Measurements from ENCODE around the gene LPIN1.
A peak's percentile ranks its signal among the peaks of the same experiment; 100 is the strongest.
"Not testable (repeated sequence)": the region's sequence is repeated elsewhere in the genome, so short reads cannot be mapped to it uniquely, and the experiment has no call there.

The LPIN1 gene

DNA sequence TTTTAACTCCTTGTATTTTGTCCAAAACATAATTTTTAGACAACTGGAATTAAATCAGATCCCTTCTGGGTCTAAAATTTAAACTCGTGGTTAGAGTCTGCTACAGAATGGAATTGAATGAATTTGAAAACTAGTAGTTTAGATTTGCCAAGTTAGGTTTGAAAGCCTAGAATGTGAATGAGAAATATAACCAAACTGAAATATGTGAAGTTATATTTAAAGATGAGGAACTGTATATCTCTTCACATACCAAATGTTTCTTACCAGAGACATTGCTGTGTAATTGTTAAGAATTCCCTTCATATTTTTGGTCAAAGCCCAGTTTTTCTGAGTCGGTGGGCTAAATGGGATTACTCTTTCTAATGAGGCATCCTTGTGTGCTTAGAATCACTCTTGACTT is 74.2 kb downstream of the LPIN1 start:
- WGBS (ENCODE audit: insufficient coverage, insufficient read length): no CpG with 5 or more reads among the region's 2 CpGs
- no peaks in the 10 kb centered on the region for H3K27me3 ChIP-seq (ENCODE audit: control insufficient read depth, insufficient read depth, low read length)
- 0 out of 2 replicates have a peak, but pooled peaks cover 1% of the 10 kb centered on the region for H3K4me1 ChIP-seq (ENCODE audit: control insufficient read depth, insufficient read depth, low read length)
- peaks cover 8% of the 10 kb centered on the region for H3K36me3 ChIP-seq (ENCODE audit: control insufficient read depth, insufficient read depth, low read length)
- no peak overlapping the region for H3K27ac ChIP-seq (ENCODE audit: low read length)
- H3K4me3 ChIP-seq (ENCODE audit: low read length): no peak overlapping the region
- DNase-seq (ENCODE audit: low read depth, low spot score): no peak
- H3K9me3 ChIP-seq (ENCODE audit: control insufficient read depth, insufficient read depth, low read length): no peaks in the 10 kb centered on the region

- WGBS (ENCODE audit: insufficient coverage, insufficient read length): no CpG with 5 or more reads among the region's 3 CpGs
- no peak for DNase-seq (ENCODE audit: low read depth, low spot score)
- Histone ChIP-seq H3K9me3 (ENCODE audit: control insufficient read depth, insufficient read depth, low read length) (no peaks in the 10 kb centered on the region), H3K36me3 (ENCODE audit: control insufficient read depth, insufficient read depth, low read length) (peaks cover 9% of the 10 kb centered on the region), H3K4me3 (ENCODE audit: low read length) (no peak overlapping the region), H3K4me1 (ENCODE audit: control insufficient read depth, insufficient read depth, low read length) (0 out of 2 replicates have a peak, but pooled peaks cover 1% of the 10 kb centered on the region), H3K27me3 (ENCODE audit: control insufficient read depth, insufficient read depth, low read length) (no peaks in the 10 kb centered on the region), H3K27ac (ENCODE audit: low read length) (no peak overlapping the region)
These were observed 75.3 kb downstream of the LPIN1 start for GRCh38 chr2:11821705-11822104.

DNA sequence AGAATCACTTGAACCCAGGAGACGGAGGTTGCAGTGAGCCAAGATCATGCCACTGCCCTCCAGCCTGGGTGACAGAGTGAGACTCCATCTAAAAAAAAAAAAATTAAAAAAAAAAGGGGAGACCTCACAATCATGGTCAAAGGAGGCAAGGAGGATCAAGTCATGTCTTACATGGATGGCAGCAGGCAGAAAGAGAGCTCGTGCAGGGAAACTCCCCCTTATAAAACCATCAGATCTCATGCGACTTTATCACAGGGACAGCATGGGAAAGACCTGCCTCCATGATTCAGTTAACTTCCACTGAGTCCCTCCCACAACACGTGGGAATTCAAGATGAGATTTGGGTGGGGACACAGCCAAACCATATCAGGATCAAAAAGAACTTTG is 75.9 kb downstream of the LPIN1 start:
- not testable (repeated sequence) for H3K27me3 ChIP-seq (ENCODE audit: control insufficient read depth, insufficient read depth, low read length); DNase-seq (ENCODE audit: low read depth, low spot score); H3K4me3 ChIP-seq (ENCODE audit: low read length); H3K4me1 ChIP-seq (ENCODE audit: control insufficient read depth, insufficient read depth, low read length); H3K27ac ChIP-seq (ENCODE audit: low read length); H3K9me3 ChIP-seq (ENCODE audit: control insufficient read depth, insufficient read depth, low read length)
- WGBS (ENCODE audit: insufficient coverage, insufficient read length): no CpG with 5 or more reads among the region's 4 CpGs
- peaks cover 11% of the 10 kb centered on the region for H3K36me3 ChIP-seq (ENCODE audit: control insufficient read depth, insufficient read depth, low read length)

GRCh38 chr2:11822746-11823451 is 76.5 kb downstream of the LPIN1 start:
- Histone ChIP-seq H3K27ac (ENCODE audit: low read length) (no peak overlapping the region), H3K4me3 (ENCODE audit: low read length) (no peak overlapping the region), H3K27me3 (ENCODE audit: control insufficient read depth, insufficient read depth, low read length) (no peaks in the 10 kb centered on the region), H3K9me3 (ENCODE audit: control insufficient read depth, insufficient read depth, low read length) (no peaks in the 10 kb centered on the region), H3K36me3 (ENCODE audit: control insufficient read depth, insufficient read depth, low read length) (peaks cover 11% of the 10 kb centered on the region), H3K4me1 (ENCODE audit: control insufficient read depth, insufficient read depth, low read length) (0 out of 2 replicates have a peak, but pooled peaks cover 1% of the 10 kb centered on the region)
- whole genome bisulfite sequencing (ENCODE audit: insufficient coverage, insufficient read length): no CpG with 5 or more reads among the region's 19 CpGs
- no peak for DNase-seq (ENCODE audit: low read depth, low spot score)

GRCh38 chr2:11824901-11825828 is 78.7 kb downstream of the LPIN1 start:
- no CpG with 5 or more reads among the region's 16 CpGs for WGBS (ENCODE audit: insufficient coverage, insufficient read length)
- H3K4me1 ChIP-seq (ENCODE audit: control insufficient read depth, insufficient read depth, low read length): peaks cover 6% of the 10 kb centered on the region; the same call in 1 of the 2 replicates
- H3K4me3 ChIP-seq (ENCODE audit: low read length): no peak overlapping the region
- H3K27ac ChIP-seq (ENCODE audit: low read length): no peak overlapping the region
- H3K36me3 ChIP-seq (ENCODE audit: control insufficient read depth, insufficient read depth, low read length): peaks cover 11% of the 10 kb centered on the region
- no peaks in the 10 kb centered on the region for H3K9me3 ChIP-seq (ENCODE audit: control insufficient read depth, insufficient read depth, low read length)
- no peak for DNase-seq (ENCODE audit: low read depth, low spot score)
- no peaks in the 10 kb centered on the region for H3K27me3 ChIP-seq (ENCODE audit: control insufficient read depth, insufficient read depth, low read length)

DNA sequence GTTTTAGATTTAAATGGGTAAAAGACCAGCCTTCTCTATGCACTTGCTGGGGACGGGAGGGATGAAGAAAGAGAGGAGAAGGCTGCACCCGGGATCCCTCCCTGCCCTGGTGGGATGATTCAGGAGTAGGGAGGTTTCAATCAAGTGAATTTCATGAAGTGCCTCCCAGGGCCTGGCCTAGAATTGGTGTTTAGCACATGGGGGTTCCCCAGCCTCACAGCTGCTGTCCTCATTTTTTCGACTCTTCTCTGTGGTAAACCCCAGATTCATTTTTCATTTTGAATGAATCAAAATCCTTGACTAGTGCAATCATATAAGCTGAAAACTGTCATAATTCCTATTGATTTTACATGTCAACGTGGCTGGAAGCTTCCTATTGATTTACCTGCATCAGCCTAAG is 81.1 kb downstream of the LPIN1 start:
- DNase-seq (ENCODE audit: low read depth, low spot score): no peak
- H3K27me3 ChIP-seq (ENCODE audit: control insufficient read depth, insufficient read depth, low read length): no peaks in the 10 kb centered on the region
- H3K4me3 ChIP-seq (ENCODE audit: low read length): no peak overlapping the region
- no peak overlapping the region for H3K27ac ChIP-seq (ENCODE audit: low read length)
- no peaks in the 10 kb centered on the region for H3K9me3 ChIP-seq (ENCODE audit: control insufficient read depth, insufficient read depth, low read length)
- H3K36me3 ChIP-seq (ENCODE audit: control insufficient read depth, insufficient read depth, low read length): peaks cover 9% of the 10 kb centered on the region
- no CpG with 5 or more reads among the region's 4 CpGs for WGBS (ENCODE audit: insufficient coverage, insufficient read length)
- H3K4me1 ChIP-seq (ENCODE audit: control insufficient read depth, insufficient read depth, low read length): peaks cover 6% of the 10 kb centered on the region; the same call in 1 of the 2 replicates

DNA sequence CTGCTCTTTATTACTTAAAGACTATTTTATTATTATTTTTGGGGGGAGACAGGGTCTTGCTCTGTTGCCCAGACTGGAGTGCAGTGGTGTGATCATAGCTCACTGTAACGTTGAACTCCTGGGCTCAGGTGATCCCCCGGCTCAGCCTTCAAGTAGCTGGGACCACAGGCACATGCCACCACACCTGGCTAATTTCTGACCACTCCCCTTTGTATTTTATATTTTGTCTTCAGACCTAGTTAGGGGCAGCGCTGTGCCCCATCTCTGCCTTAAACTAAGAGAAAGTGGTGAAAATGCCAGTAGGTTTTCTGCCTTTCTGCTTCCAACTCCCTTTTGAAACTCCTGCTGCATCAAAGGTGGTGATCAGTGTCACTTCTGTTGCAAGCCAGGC is 82.5 kb downstream of the LPIN1 start:
- peaks cover 5% of the 10 kb centered on the region; the same call in 1 of the 2 replicates for H3K4me1 ChIP-seq (ENCODE audit: control insufficient read depth, insufficient read depth, low read length)
- no peaks in the 10 kb centered on the region for H3K9me3 ChIP-seq (ENCODE audit: control insufficient read depth, insufficient read depth, low read length)
- H3K27ac ChIP-seq (ENCODE audit: low read length): no peak overlapping the region
- H3K27me3 ChIP-seq (ENCODE audit: control insufficient read depth, insufficient read depth, low read length): no peaks in the 10 kb centered on the region
- H3K36me3 ChIP-seq (ENCODE audit: control insufficient read depth, insufficient read depth, low read length): peaks cover 9% of the 10 kb centered on the region
- no CpG with 5 or more reads among the region's 3 CpGs for WGBS (ENCODE audit: insufficient coverage, insufficient read length)
- no peak for DNase-seq (ENCODE audit: low read depth, low spot score)
- no peak overlapping the region for H3K4me3 ChIP-seq (ENCODE audit: low read length)

GRCh38 chr2:11829324-11829946 is 83.0 kb downstream of the LPIN1 start:
- H3K4me3 ChIP-seq (ENCODE audit: low read length): no peak overlapping the region
- H3K27ac ChIP-seq (ENCODE audit: low read length): peak overlapping the region; percentile 5
- peaks cover 9% of the 10 kb centered on the region for H3K36me3 ChIP-seq (ENCODE audit: control insufficient read depth, insufficient read depth, low read length)
- no peaks in the 10 kb centered on the region for H3K27me3 ChIP-seq (ENCODE audit: control insufficient read depth, insufficient read depth, low read length)
- H3K4me1 ChIP-seq (ENCODE audit: control insufficient read depth, insufficient read depth, low read length): peaks cover 5% of the 10 kb centered on the region; the same call in 1 of the 2 replicates
- DNase-seq (ENCODE audit: low read depth, low spot score): peak; percentile 67
- no peaks in the 10 kb centered on the region for H3K9me3 ChIP-seq (ENCODE audit: control insufficient read depth, insufficient read depth, low read length)
- no CpG with 5 or more reads among the region's 11 CpGs for WGBS (ENCODE audit: insufficient coverage, insufficient read length)

DNA sequence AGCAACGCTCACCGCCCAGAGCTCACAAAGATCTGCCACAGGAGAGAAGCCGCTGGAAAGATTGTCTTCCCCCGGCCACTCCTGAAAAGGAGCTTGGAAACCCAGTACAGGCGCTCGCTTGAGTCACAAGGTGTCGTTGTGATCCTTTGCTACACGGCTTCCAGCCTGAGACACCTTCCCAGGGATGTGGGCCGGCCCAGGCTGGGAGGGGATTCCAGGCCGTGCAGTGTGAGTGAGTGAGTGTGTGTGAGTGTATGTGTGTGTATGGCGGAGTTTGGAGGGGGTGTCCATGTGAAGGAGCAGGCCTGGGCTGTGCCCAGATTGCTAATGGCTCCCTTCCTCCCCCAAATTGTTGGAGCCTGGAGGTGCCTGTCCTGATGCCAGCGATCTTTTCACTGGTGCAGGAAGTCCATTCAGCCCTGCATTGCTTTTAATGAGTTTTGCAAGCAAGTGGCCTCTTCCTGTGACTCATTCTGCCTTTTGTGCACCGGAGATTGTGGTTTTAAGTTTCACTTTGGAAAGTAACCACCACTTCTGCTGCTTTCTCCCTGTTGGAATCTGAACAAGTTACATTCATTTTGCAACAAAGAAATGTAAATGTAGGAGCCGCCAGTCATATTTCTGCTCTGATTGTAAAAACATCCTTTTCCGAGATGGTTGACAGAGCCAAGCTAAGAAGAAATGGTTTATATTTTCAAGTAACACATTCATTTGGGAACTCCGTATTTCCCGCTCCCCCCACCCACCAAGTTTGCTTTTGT is 83.7 kb downstream of the LPIN1 start:
- Histone ChIP-seq H3K27ac (ENCODE audit: low read length) (peak overlapping the region; percentile 5), H3K27me3 (ENCODE audit: control insufficient read depth, insufficient read depth, low read length) (no peaks in the 10 kb centered on the region), H3K4me1 (ENCODE audit: control insufficient read depth, insufficient read depth, low read length) (peaks cover 5% of the 10 kb centered on the region; the same call in 1 of the 2 replicates), H3K9me3 (ENCODE audit: control insufficient read depth, insufficient read depth, low read length) (no peaks in the 10 kb centered on the region), H3K36me3 (ENCODE audit: control insufficient read depth, insufficient read depth, low read length) (peaks cover 4% of the 10 kb centered on the region; the same call in 1 of the 2 replicates), H3K4me3 (ENCODE audit: low read length) (no peak overlapping the region)
- WGBS (ENCODE audit: insufficient coverage, insufficient read length): no CpG with 5 or more reads among the region's 17 CpGs
- DNase-seq (ENCODE audit: low read depth, low spot score): peak; percentile 72

All from iPS DF 6.9 (cell line).